Measurements from ENCODE around the gene IFT172. TPM values are rescaled to one million over a fixed set of nuclear protein-coding genes. Genes with fewer than 3 reads are reported as not detected.
A peak's percentile ranks its signal among the peaks of the same experiment; 100 is the strongest.

Gene IFT172
- total RNA-seq, 2 donors from 2014 or later, result 11.7 to 13.0 TPM

DNA sequence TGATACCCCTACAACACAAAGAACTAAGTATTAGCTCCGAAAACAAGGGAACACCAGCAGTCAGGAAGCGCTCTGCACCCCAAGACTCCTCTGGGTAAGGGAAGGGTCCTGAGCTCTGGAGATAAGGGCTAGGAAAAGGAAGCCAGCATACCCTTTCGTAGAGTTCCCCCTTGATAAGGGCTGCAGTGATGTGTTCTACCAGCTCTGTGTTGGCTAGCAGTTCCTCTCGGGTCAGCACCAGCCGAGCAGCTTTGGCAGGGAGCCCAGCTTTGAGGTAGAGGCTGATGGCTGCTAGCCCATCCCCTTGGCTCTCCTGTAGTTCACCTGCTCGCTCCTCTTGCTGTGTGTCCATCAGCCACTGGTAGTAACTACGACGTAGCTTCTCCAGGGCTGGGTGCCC is 28.4 kb downstream of the IFT172 start:
- no peaks in the 10 kb centered on the region for H3K9me3 Mint-ChIP-seq
- H3K4me3 Mint-ChIP-seq, result no peak overlapping the region
- DNase-seq, result no peak
- no peak for ATAC-seq (replicated peaks in 1 of 2)
- H3K27me3 Mint-ChIP-seq (ENCODE audit: low read depth), result no peaks in the 10 kb centered on the region
- H3K27ac Mint-ChIP-seq, result no peak overlapping the region
- H3K36me3 Mint-ChIP-seq (ENCODE audit: insufficient read depth in 2 of 2), result no peaks in the 10 kb centered on the region
- H3K4me1 Mint-ChIP-seq (ENCODE audit: low read depth), result no peaks in the 10 kb centered on the region

DNA sequence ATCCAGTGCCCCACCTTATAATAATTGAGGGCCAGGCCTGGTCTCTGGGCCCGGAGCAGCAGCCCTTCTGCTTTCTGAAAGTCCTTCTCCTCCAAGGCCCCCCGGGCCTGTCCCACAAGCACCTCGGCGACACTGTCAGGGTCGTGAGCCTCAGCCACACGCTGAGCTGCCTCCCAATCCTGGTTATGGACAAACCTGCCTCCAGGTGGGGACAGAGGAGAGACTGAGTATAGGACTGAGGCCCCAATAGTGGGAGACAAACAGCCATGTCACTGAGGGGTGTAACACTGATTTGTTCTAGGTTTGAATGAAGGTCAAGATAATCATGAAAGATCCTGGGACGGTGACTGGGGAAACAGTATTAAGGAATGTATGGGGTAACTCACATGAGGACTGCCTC is 35.6 kb downstream of the IFT172 start:
- Mint-ChIP-seq H3K4me1 (ENCODE audit: low read depth) (peaks cover 8% of the 10 kb centered on the region), H3K27me3 (ENCODE audit: low read depth) (no peaks in the 10 kb centered on the region), H3K9me3 (no peaks in the 10 kb centered on the region), H3K27ac (peak overlapping the region; percentile 11), H3K36me3 (ENCODE audit: insufficient read depth in 2 of 2) (no peaks in the 10 kb centered on the region), H3K4me3 (no peak overlapping the region)
- DNase-seq (no peak), ATAC-seq (replicated peaks in 1 of 2) (no peak)

DNA sequence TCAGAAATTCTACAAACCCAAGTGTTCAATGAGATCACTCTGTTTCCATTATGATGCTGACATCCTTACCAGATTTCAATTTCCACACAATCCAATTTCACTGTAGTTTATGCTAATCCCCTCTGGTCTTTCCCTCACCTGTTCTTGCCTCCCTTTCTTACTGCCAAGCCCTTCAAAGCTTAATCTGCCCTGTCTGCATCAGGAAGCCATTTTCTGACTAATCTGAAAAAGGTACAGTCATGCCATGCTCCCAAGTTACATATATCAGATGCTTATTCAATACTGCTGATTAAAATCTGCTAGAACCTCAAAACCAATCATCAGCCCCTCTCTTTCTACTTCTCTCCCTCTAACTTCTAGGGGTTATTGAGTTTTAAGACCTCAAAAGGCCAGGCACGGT is 38.4 kb downstream of the IFT172 start:
- no peaks in the 10 kb centered on the region for H3K27me3 Mint-ChIP-seq (ENCODE audit: low read depth)
- H3K27ac Mint-ChIP-seq, result no peak overlapping the region
- ATAC-seq (replicated peaks in 1 of 2), result peak; percentile 83 to 93

DNA sequence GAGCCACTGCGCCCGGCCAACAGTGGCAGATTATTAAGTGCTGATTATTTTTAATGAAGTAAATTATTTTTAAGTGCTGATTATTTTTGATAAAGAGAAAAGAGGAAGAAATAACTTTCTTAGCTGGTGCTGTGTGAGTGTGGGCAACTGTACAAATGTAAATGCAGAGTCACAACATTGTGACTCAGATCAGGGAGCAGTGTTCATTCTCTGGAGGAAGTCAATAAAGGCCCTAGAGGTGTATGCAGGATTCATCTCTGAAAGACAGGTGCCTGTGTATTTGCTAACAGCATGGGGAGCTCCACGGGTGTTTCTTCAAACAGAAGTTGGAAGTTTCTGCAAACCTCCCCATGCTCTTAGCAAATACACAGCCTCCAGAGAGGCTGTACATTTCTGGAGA is 41.2 kb downstream of the IFT172 start:
- H3K9me3 Mint-ChIP-seq, result no peaks in the 10 kb centered on the region
- H3K4me1 Mint-ChIP-seq (ENCODE audit: low read depth), result peaks cover 15% of the 10 kb centered on the region
- no peak overlapping the region for H3K4me3 Mint-ChIP-seq
- no peaks in the 10 kb centered on the region for H3K36me3 Mint-ChIP-seq (ENCODE audit: insufficient read depth in 2 of 2)
- H3K27me3 Mint-ChIP-seq (ENCODE audit: low read depth), result no peaks in the 10 kb centered on the region
- DNase-seq, result no peak
- no peak for ATAC-seq (replicated peaks in 1 of 2)
- H3K27ac Mint-ChIP-seq, result peak overlapping the region; percentile 12

More for the DNA sequence above, 38.4 kb downstream of the IFT172 start:
- no peaks in the 10 kb centered on the region for H3K9me3 Mint-ChIP-seq
- H3K36me3 Mint-ChIP-seq (ENCODE audit: insufficient read depth in 2 of 2), result no peaks in the 10 kb centered on the region
- no peak for DNase-seq
- no peak overlapping the region for H3K4me3 Mint-ChIP-seq
- H3K4me1 Mint-ChIP-seq (ENCODE audit: low read depth), result peaks cover 9% of the 10 kb centered on the region

DNA sequence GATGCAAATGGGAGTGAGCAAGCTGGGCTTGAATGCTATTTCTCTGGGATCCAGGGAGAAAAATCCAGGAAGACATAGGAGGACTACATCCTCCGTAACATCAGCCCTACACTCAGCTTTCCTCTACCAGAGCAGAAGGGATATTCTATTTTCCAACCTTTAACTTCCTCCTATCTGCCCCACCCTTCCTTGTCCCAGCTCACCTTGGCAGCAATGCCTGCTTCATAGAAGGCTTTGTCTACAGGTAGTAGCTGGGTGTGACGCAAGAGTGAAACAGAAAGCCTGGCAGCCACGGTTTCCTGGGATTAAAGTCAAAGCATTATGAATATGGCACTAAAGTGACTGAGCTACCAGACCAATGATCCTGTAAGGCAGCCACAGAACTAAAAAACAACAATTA is 43.5 kb downstream of the IFT172 start:
- no peak overlapping the region for H3K27ac Mint-ChIP-seq

DNA sequence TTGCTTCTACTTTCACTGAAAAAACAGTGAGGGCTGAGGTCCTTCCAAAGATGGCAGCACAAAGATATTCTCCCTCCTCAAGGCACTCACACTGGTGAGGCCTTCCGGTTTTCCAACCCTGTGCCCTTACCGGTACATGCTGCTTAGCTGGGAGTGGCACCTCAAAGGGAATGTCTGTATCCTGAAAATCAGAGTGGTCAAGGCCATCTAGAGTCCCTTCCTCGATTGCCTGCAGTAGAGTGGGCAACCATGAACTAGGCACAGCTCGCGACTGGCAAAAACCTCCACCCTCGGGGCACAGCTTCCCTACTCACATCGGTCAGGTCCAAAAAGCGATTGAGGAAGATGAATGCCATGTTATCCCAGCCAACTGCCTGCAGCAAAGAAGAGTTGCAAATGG is 43.9 kb downstream of the IFT172 start:
- Mint-ChIP-seq H3K4me3 (no peak overlapping the region), H3K27ac (no peak overlapping the region), H3K9me3 (no peaks in the 10 kb centered on the region), H3K27me3 (ENCODE audit: low read depth) (no peaks in the 10 kb centered on the region), H3K4me1 (ENCODE audit: low read depth) (peaks cover 7% of the 10 kb centered on the region), H3K36me3 (ENCODE audit: insufficient read depth in 2 of 2) (peaks cover 2 to 9% of the 10 kb centered on the region in 2 donors)
- no peak for ATAC-seq (replicated peaks in 1 of 2)
- DNase-seq, result no peak

More for the DNA sequence above, 43.5 kb downstream of the IFT172 start:
- Mint-ChIP-seq H3K4me3 (no peak overlapping the region), H3K36me3 (ENCODE audit: insufficient read depth in 2 of 2) (peaks cover 2 to 7% of the 10 kb centered on the region in 2 donors), H3K4me1 (ENCODE audit: low read depth) (peaks cover 10% of the 10 kb centered on the region), H3K9me3 (no peaks in the 10 kb centered on the region), H3K27me3 (ENCODE audit: low read depth) (no peaks in the 10 kb centered on the region)
- ATAC-seq (replicated peaks in 1 of 2) (no peak), DNase-seq (no peak)

DNA sequence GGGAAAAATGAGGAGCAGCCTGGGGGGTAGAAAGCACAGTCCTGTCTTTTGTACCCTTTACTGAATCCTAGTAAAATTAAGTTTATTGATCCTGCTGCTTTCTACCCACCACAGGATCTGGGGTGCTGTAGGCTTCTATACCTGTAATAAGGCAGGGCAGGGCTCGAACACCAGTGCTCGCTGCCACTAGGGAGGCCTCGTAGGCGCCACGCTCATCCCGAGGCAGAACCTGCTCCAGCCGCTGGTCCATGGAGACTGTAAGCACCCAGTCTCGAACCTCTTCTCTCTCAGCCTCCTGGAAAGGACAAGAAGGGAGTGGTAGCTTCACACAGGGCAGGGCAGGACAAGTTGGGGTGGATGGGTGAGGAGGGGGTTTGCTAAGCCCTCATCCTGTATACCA is 44.4 kb downstream of the IFT172 start:
- Mint-ChIP-seq H3K4me1 (ENCODE audit: low read depth) (peaks cover 7% of the 10 kb centered on the region), H3K9me3 (no peaks in the 10 kb centered on the region), H3K36me3 (ENCODE audit: insufficient read depth in 2 of 2) (peaks cover 5 to 14% of the 10 kb centered on the region in 2 donors), H3K27ac (no peak overlapping the region), H3K4me3 (no peak overlapping the region), H3K27me3 (ENCODE audit: low read depth) (no peaks in the 10 kb centered on the region)
- DNase-seq (no peak), ATAC-seq (replicated peaks in 1 of 2) (peak in 1 of 2 donors; percentile 9)

DNA sequence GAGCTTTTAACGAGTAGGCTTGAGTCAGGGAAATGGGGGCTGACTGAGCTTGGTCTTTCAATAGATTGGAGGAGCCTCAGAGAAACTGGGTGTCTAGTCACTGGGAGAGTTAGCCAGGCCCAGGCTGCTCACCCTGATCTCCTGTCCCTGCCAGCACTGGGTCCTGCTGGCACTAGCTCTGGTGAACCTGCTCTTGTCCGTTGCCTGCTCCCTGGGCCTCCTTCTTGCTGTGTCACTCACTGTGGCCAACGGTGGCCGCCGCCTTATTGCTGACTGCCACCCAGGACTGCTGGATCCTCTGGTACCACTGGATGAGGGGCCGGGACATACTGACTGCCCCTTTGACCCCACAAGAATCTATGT is 46.6 kb downstream of the IFT172 start:
- ATAC-seq (replicated peaks in 1 of 2), result no peak
- no peaks in the 10 kb centered on the region for H3K9me3 Mint-ChIP-seq
- no peak overlapping the region for H3K27ac Mint-ChIP-seq
- H3K36me3 Mint-ChIP-seq (ENCODE audit: insufficient read depth in 2 of 2), result peaks cover 10 to 20% of the 10 kb centered on the region in 2 donors
- H3K4me3 Mint-ChIP-seq, result no peak overlapping the region
- H3K4me1 Mint-ChIP-seq (ENCODE audit: low read depth), result peaks cover 7% of the 10 kb centered on the region
- H3K27me3 Mint-ChIP-seq (ENCODE audit: low read depth), result no peaks in the 10 kb centered on the region
- no peak for DNase-seq

DNA sequence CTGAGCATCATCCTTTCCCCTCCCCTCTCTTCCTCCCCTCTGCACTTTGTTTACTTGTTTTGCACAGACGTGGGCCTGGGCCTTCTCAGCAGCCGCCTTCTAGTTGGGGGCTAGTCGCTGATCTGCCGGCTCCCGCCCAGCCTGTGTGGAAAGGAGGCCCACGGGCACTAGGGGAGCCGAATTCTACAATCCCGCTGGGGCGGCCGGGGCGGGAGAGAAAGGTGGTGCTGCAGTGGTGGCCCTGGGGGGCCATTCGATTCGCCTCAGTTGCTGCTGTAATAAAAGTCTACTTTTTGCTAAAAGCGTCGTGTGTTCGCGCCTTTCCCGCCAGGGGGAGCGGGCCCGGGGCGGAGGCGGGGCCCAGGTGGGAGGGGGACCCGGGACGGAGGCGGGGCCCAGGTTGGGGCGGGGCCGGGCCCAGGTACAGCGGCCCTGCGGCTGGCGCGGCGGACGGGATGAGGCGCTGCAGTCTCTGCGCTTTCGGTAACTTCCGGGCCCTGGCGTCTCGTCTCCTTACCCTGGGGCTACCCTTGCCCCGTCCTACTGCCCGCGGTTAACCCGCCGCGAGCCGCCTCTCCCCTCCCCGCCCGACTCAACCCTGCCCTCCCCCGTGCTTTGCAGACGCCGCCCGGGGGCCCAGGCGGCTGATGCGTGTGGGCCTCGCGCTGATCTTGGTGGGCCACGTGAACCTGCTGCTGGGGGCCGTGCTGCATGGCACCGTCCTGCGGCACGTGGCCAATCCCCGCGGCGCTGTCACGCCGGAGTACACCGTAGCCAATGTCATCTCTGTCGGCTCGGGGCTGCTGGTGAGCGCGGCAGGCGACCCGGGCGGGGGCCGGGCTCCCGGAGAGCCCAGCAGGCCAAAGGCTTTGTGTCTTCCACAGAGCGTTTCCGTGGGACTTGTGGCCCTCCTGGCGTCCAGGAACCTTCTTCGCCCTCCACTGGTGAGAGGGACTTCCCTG is 47.3 kb downstream of the IFT172 start, which contains the start of gene KRTCAP3:
Gene KRTCAP3, plus strand, starts transcription at position 424 of the 962 bp plus-strand sequence. Its CDS starts 32 bp downstream, at position 456.
- Mint-ChIP-seq H3K9me3 (no peaks in the 10 kb centered on the region), H3K36me3 (ENCODE audit: insufficient read depth in 2 of 2) (peaks cover 10 to 23% of the 10 kb centered on the region in 2 donors), H3K27ac (no peak within 1 kb of the TSS), H3K4me3 (no peak within 1 kb of the TSS), H3K4me1 (ENCODE audit: low read depth) (peaks cover 7% of the 10 kb centered on the region), H3K27me3 (ENCODE audit: low read depth) (no peaks in the 10 kb centered on the region)
- peak; percentile 19 to 49 for DNase-seq
- peak; percentile 35 to 68 for ATAC-seq (replicated peaks in 1 of 2)

DNA sequence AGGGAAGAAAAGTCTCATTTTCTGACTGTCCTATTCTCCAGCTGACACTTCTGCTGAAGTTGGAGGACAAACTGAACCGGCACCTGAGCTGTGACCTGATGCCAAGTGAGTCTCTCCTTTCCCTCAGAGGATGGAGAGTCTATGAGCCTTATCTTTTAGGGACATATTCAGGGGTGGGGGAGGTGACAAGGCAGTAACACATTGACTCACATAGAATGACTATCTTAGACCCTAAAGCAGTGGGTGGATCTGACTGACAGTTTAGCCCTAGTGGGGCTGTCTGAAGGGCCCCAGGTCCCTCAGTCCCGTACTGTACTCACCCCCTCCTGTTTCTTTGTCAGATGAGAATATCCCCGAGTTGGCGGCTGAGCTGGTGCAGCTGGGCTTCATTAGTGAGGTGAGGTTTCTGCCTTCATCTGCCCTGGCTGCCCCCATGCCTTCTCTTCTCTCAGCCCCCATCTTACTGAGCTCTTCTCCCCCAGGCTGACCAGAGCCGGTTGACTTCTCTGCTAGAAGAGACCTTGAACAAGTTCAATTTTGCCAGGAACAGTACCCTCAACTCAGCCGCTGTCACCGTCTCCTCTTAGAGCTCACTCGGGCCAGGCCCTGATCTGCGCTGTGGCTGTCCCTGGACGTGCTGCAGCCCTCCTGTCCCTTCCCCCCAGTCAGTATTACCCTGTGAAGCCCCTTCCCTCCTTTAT is 48.2 kb downstream of the IFT172 start:
- H3K27ac Mint-ChIP-seq, result no peak overlapping the region
- no peak for DNase-seq
- H3K9me3 Mint-ChIP-seq, result no peaks in the 10 kb centered on the region
- ATAC-seq (replicated peaks in 1 of 2), result peak; percentile 14 to 37
- no peak overlapping the region for H3K4me3 Mint-ChIP-seq
- H3K27me3 Mint-ChIP-seq (ENCODE audit: low read depth), result no peaks in the 10 kb centered on the region
- peaks cover 10 to 27% of the 10 kb centered on the region in 2 donors for H3K36me3 Mint-ChIP-seq (ENCODE audit: insufficient read depth in 2 of 2)
- peaks cover 7% of the 10 kb centered on the region for H3K4me1 Mint-ChIP-seq (ENCODE audit: low read depth)

DNA sequence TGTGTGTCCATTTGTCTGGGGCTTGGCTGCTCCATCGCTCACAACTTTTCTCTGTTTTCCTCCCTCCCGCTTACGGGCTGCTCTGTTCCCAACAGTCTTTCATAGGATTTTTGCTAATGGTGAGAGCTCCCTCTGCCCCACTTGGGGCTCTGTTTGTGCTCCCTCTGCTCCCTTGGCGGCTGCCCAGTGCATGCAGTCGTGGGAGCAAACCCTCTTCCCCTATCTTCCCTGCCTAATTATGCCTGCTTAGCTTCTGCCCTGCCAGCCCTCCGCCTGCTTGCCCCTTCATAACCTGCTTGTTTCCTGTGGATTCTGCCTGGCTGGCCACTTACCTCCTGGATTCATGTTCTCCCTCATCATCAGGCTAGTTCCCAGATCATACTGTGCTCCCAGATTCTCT is 53.9 kb downstream of the IFT172 start:
- H3K27ac Mint-ChIP-seq, result no peak overlapping the region
- H3K36me3 Mint-ChIP-seq (ENCODE audit: insufficient read depth in 2 of 2), result peaks cover 18 to 42% of the 10 kb centered on the region in 2 donors
- no peak overlapping the region for H3K4me3 Mint-ChIP-seq
- no peaks in the 10 kb centered on the region for H3K27me3 Mint-ChIP-seq (ENCODE audit: low read depth)
- DNase-seq, result no peak
- H3K4me1 Mint-ChIP-seq (ENCODE audit: low read depth), result peaks cover 22% of the 10 kb centered on the region
- no peak for ATAC-seq (replicated peaks in 1 of 2)
- H3K9me3 Mint-ChIP-seq, result no peaks in the 10 kb centered on the region

DNA sequence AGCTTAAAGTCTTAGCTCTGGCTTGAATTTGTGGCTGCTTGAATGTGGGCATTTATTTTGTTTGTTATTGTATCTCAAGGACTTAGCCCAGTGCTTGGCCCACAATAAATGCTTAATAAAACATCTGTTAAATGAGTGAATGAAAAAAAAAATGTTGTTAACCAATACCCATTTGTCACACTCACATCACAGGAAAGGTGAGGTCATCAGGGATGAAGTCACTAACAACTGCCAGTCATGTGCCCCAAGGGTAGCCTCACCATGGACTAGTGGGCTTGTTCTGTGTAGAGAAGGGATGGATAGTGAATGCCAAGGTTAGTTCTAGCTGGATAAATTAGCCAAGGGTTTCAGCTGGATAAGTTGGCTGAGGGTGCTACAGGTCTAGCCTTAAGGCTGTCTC is 58.1 kb downstream of the IFT172 start:
- no peaks in the 10 kb centered on the region for H3K27me3 Mint-ChIP-seq (ENCODE audit: low read depth)
- H3K4me3 Mint-ChIP-seq, result peak overlapping the region; percentile 89 to 99
- H3K9me3 Mint-ChIP-seq, result no peaks in the 10 kb centered on the region
- ATAC-seq (replicated peaks in 1 of 2) (peak; percentile 11 to 35), DNase-seq (peak; percentile 46 to 56)
- H3K4me1 Mint-ChIP-seq (ENCODE audit: low read depth), result peaks cover 46% of the 10 kb centered on the region
- H3K27ac Mint-ChIP-seq, result peak overlapping the region; percentile 92
- peaks cover 14 to 24% of the 10 kb centered on the region in 2 donors for H3K36me3 Mint-ChIP-seq (ENCODE audit: insufficient read depth in 2 of 2)

DNA sequence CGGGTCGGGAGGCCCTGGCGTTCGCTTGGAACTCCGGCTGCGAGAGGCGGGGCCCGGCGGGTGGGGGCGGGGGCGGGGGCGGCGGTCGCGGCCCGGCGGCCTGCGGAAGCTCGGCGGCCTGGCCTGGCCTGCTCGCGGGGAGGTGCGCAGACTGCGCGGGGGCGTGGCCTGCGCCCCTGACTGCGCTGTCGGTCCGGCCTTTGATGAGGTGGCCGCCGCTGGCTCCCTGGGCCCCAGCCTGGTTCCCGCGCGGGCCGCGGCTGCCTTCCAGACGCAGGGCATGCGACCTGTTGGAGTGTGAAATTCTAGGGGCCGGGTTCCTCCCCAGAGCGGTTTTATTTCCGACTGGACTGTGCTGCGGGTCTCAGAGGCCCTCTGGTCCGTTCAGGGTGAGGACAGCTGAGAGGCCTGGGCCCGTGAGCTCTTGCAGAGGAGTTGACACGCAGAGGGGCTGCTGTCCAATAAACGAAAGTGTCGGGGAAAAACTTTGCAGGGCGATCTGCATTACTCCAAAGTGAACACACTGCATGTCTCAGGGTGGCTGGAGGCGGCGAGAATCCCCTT is 60.5 kb downstream of the IFT172 start:
- no peaks in the 10 kb centered on the region for H3K9me3 Mint-ChIP-seq
- H3K4me3 Mint-ChIP-seq, result peak overlapping the region; percentile 89 to 99
- DNase-seq (peak; percentile 85 to 86), ATAC-seq (replicated peaks in 1 of 2) (peak; percentile 77 to 81)
- peaks cover 46% of the 10 kb centered on the region for H3K4me1 Mint-ChIP-seq (ENCODE audit: low read depth)
- peak overlapping the region; percentile 92 for H3K27ac Mint-ChIP-seq
- peaks cover 9 to 14% of the 10 kb centered on the region in 2 donors for H3K36me3 Mint-ChIP-seq (ENCODE audit: insufficient read depth in 2 of 2)
- H3K27me3 Mint-ChIP-seq (ENCODE audit: low read depth), result no peaks in the 10 kb centered on the region
